Measurements from ENCODE around the gene C10orf53. TPM values are rescaled to one million over a fixed set of nuclear protein-coding genes. Genes with fewer than 3 reads are reported as not detected.

C10orf53 gene
- total and polyA plus RNA-seq, 2 of the 8 experiments (the other 6 are each of a cell fraction or from before 2014, with no cell fraction given): not detected

- Histone ChIP-seq H4K20me1 (replicated peaks in 1 of 2; ENCODE audit: control insufficient read depth in 1 of 2, insufficient read depth in 2 of 2, low read length in 2 of 2) (peaks cover 2 to 17% of the 10 kb centered on the region in 2 experiments), H2BK5ac (ENCODE audit: low read depth, low read length) (no peak overlapping the region), H3K4me1 (replicated peaks in 1 of 4; ENCODE audit: control insufficient read depth in 3 of 4, insufficient read depth in 4 of 4, low read length in 3 of 4) (no peaks in the 10 kb centered on the region), H2AFZ (ENCODE audit: low read length) (no peak overlapping the region), H4K91ac (replicated peaks; ENCODE audit: insufficient read length, low read length) (no peak overlapping the region), H3K9me3 (ENCODE audit: insufficient read depth in 2 of 2, low read depth in 1 of 2, low read length in 1 of 2) (no peaks in the 10 kb centered on the region), H3K23me2 (ENCODE audit: low read depth, low read length) (peaks cover 11% of the 10 kb centered on the region; the same call in 1 of the 2 replicates), H3K79me2 (ENCODE audit: control insufficient read depth in 1 of 2, insufficient read depth in 2 of 2, low read length in 2 of 2) (no peaks in the 10 kb centered on the region), H2BK12ac (ENCODE audit: low read depth, low read length) (no peak overlapping the region), H2BK20ac (ENCODE audit: low read length) (no peak overlapping the region), H3K9ac (replicated peaks in 1 of 4; ENCODE audit: extremely low read depth in 1 of 4, low read depth in 3 of 4, low read length in 3 of 4) (no peak overlapping the region), H3K4me3 (ENCODE audit: extremely low read depth in 1 of 4, insufficient read depth in 2 of 4, low read depth in 3 of 4, low read length in 4 of 4) (no peak overlapping the region), H2BK15ac (ENCODE audit: low read length) (no peak overlapping the region), H3K36me3 (ENCODE audit: control insufficient read depth in 2 of 4, insufficient read depth in 4 of 4, low read length in 3 of 4) (peaks cover 0 to 13% (median 5%) of the 10 kb centered on the region in 4 experiments; a peak in 4 of 8 replicates), H3K79me1 (ENCODE audit: low read depth, low read length) (no peaks in the 10 kb centered on the region; the same call in 1 of the 2 replicates), H2BK120ac (replicated peaks; ENCODE audit: low read depth, low read length) (no peak overlapping the region), H3K18ac (ENCODE audit: extremely low read depth, low read length) (no peak overlapping the region), H3K56ac (replicated peaks; ENCODE audit: insufficient read length, low read depth, low read length) (no peak overlapping the region), H3K4ac (replicated peaks; ENCODE audit: insufficient read length, low read depth, low read length) (no peak overlapping the region), H4K8ac (ENCODE audit: extremely low read depth, insufficient read depth, low read length) (no peak overlapping the region; the same call in 1 of the 2 replicates), H3K27ac (ENCODE audit: low read depth, low read length) (no peak overlapping the region), H3K27me3 (replicated peaks in 1 of 4; ENCODE audit: control insufficient read depth in 3 of 4, extremely low read depth in 1 of 4, insufficient read depth in 3 of 4, low read length in 3 of 4) (no peaks in the 10 kb centered on the region), H4K5ac (ENCODE audit: insufficient read length, low read depth, low read length) (no peak overlapping the region), H3K4me2 (ENCODE audit: insufficient read depth in 1 of 2, low read depth in 2 of 2, low read length in 2 of 2) (no peak overlapping the region), H3K14ac (ENCODE audit: insufficient read length) (no peak overlapping the region), H2AK5ac (ENCODE audit: low read depth, low read length) (no peak overlapping the region), H3K23ac (ENCODE audit: insufficient read length) (no peak overlapping the region)
- POLR2A ChIA-PET (ENCODE audit: partially characterized antibody): interaction anchor here (1.1 kb wide), 1 partner anchor 10 kb away, joined by 3 read pairs; no protein-coding TSS in a partner anchor
- FAIRE-seq (no peak), DNase-seq (ENCODE audit: low read depth in 1 of 2, low spot score in 2 of 2) (no peak)
- no peak for TF ChIP-seq HDAC2 (IDR thresholded peaks at IDR 0.05; ENCODE audit: borderline replicate concordance in 1 of 2, low read depth in 2 of 2, low read length in 2 of 2)
- peak; percentile 60 to 68 for TF ChIP-seq RAD21 (IDR thresholded peaks at IDR 0.05 in 1 of 2, conservative IDR thresholded peaks at IDR 0.05 in 1 of 2; ENCODE audit: low read depth in 2 of 2, low read length in 2 of 2)
- peak; percentile 74 to 88 (median 82) for TF ChIP-seq CTCF (IDR thresholded peaks at IDR 0.05; ENCODE audit: control extremely low read depth in 1 of 3, insufficient read depth in 1 of 3, low read depth in 1 of 3, low read length in 3 of 3)
- TF ChIP-seq RNF2 (IDR thresholded peaks at IDR 0.05; ENCODE audit: borderline replicate concordance, low read depth, low read length, missing control alignments, poor library complexity, severe bottlenecking): no peak
- CTCF ChIA-PET (ENCODE audit: partially characterized antibody): interaction anchor here (0.6 to 4.5 kb wide), 26 partner anchors 9 to 181 kb away, joined by 3 to 36 read pairs (median 4); partner anchors contain the start of gene CHAT
- 87% methylated on average over 13 of the region's 13 CpGs; no CpG with 5 or more reads in 1 of the 2 experiments for WGBS, 2 experiments (ENCODE audit: extremely low coverage in 1 of 2, insufficient coverage in 1 of 2, insufficient read length in 1 of 2, insufficient replicate concordance in 2 of 2, low coverage in 1 of 2, low lambda C conversion rate in 2 of 2, missing lambda C conversion rate in 1 of 2)
Observed at GRCh38 chr10:49744924-49745605, 65.6 kb downstream of the C10orf53 start.
